GM13977 (cell line): ENCODE data around the gene ANKRD6.

Experiments used
- DNase-seq: peaks from one replicate; pipeline ENCODE4 v3.0.0; 2012; ENCODE audit warnings: low spot score
- in situ Hi-C: fragments of 300-500 bp; cut with MboI; formaldehyde crosslinking; loops from one replicate; pipeline ENCODE4 v1.12.0; 2022; ENCODE audit warnings: low sequenced_read_pairs, low pct_unique_long_range_greater_than_20kb, mixed read lengths, inconsistent platforms; ENCODE audit not compliant: unreplicated experiment
- TF ChIP-seq, protein P1 (sequence below): IDR thresholded peaks from 2 replicates; pipeline ENCODE4 v1.5.1; 2012; ENCODE audit warnings: mild to moderate bottlenecking, control low read depth; ENCODE audit not compliant: insufficient read depth; ENCODE audit errors: extremely low read depth, missing control alignments

Gene ANKRD6

GRCh38 chr6:89475101-89475500, 42.1 kb downstream of the ANKRD6 start:
- TF ChIP-seq, protein P1, sequence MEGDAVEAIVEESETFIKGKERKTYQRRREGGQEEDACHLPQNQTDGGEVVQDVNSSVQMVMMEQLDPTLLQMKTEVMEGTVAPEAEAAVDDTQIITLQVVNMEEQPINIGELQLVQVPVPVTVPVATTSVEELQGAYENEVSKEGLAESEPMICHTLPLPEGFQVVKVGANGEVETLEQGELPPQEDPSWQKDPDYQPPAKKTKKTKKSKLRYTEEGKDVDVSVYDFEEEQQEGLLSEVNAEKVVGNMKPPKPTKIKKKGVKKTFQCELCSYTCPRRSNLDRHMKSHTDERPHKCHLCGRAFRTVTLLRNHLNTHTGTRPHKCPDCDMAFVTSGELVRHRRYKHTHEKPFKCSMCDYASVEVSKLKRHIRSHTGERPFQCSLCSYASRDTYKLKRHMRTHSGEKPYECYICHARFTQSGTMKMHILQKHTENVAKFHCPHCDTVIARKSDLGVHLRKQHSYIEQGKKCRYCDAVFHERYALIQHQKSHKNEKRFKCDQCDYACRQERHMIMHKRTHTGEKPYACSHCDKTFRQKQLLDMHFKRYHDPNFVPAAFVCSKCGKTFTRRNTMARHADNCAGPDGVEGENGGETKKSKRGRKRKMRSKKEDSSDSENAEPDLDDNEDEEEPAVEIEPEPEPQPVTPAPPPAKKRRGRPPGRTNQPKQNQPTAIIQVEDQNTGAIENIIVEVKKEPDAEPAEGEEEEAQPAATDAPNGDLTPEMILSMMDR: no peak
- in situ Hi-C loops: no loop called here
- no peak for DNase-seq

DNA sequence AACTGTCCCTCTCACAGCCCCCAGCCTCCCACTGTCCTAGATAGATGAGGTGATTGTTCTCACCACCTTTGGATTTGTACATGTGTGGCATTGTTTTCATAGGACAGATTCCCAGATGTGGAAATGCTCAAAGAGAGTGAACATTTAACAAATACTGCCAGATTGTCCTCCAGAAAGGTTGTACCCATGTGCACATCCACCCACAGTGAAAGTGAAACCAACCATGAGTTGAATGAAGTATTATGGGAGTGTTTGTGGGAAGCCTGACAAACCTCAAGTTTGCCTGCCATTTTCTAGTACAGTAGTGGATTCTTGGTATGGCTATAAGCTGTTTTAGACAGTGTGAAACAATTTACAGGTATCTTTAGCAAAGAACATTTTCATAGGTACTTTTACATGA, 42.7 kb downstream of the ANKRD6 start:
- DNase-seq: no peak
- TF ChIP-seq, protein P1: no peak
- in situ Hi-C loops: no loop called here

- TF ChIP-seq, protein P1: no peak
- in situ Hi-C loops: no loop called here
- no peak for DNase-seq
These were observed 46.9 kb downstream of the ANKRD6 start for GRCh38 chr6:89479897-89480296.

DNA sequence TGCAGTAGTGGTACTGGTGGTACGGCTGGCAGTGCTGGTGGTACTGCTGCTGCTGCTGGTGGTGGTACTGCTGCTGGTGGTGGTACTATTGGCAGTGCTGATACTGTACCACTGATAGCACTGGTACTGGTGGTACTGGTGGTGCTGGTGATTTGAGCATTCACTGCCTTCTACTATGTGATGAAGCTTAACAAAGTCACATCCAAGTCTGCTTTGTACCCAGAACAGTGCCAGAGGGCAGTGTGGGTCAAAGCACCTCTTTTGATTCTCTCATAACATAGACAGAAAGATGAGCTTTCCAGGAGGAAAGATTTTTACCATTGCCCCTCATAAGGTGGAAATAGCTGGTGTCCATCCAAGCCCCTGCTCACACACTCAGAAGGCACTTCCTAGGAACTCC, 48.7 kb downstream of the ANKRD6 start:
- DNase-seq: no peak
- TF ChIP-seq, protein P1: no peak
- in situ Hi-C loops: no loop called here

DNA sequence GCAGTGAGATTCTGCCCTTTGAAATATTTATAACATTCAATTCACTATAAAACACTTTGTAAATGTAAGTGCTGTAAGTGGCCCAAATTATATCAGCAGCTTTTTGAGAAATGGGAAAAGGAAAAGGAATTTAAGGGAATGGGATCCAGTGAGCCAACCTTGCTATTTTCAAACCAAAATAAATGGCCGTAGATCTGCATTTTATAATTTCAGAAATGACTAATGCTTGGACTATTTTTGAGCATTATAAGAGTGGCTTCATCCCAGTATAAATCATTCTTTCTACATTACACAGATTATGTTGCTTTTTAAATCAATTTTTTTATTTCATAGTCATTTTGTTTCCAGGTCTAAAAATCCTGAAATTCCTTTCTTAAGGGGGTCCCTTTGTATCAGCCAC, 49.2 kb downstream of the ANKRD6 start:
- DNase-seq: no peak
- TF ChIP-seq, protein P1: no peak
- in situ Hi-C loops: no loop called here

GRCh38 chr6:89483111-89483720, 50.3 kb downstream of the ANKRD6 start:
- TF ChIP-seq, protein P1: no peak
- in situ Hi-C loops: no loop called here
- DNase-seq: no peak
